Measurements from ENCODE around the gene WFDC13.
"Not testable (repeated sequence)": the region's sequence is repeated elsewhere in the genome, so short reads cannot be mapped to it uniquely, and the experiment has no call there.

WFDC13 gene, protein sequence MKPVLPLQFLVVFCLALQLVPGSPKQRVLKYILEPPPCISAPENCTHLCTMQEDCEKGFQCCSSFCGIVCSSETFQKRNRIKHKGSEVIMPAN

DNA sequence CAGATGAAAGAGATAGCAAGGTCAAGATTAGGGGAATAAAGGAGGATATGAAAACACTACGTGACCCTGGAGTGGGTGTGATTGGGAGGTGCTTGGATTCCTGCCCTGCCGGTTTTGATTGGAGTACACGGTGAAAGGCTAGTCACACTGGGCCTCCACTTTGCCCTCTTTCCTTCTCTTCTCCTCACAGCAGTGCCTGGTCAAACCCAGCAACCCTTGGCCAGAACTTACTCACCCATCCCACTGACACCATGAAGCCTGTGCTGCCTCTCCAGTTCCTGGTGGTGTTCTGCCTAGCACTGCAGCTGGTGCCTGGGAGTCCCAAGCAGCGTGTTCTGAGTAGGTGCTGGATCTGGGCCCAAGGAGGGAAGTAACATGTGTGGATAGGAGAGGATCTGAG lies at the start of gene WFDC13:
TSS of gene WFDC13 (plus strand) at position 166 of the 400 bp plus-strand sequence. CDS start at position 252, 86 bp downstream.
- DNase-seq: no peak

DNA sequence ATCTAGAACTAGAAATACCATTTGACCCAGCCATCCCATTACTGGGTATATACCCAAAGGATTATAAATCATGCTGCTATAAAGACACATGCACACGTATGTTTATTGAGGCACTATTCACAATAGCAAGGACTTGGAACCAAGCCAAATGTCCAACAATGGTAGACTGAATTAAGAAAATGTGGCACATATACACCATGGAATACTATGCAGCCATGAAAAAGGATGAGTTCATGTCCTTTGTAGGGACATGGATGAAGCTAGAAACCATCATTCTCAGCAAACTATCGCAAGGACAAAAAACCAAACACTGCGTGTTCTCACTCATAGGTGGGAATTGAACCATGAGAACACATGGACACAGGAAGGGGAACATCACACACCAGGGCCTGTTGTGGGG lies 44.8 kb upstream of the WFDC13 start:
- not testable (repeated sequence) for DNase-seq

DNA sequence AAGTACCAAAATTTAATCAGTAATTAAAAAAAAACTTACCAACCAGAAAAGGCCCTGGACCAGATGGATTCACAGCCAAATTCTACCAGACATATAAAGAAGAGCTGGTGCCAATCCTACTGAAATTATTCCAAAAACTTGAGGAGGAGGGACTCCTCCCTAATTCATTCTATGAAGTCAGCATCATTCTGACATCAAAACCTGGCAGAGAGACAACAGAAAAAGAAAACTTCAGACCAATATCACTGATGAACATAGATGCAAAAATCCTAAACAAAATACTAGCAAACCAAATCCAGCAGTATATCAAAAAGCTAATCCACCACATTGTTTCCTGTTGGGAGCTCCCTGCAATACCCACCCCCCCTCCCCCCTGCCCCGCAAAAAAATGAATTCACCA lies 31.7 kb upstream of the WFDC13 start, which contains the start of gene WFDC11:
TSS of gene WFDC11 (minus strand) at position 101 of the 400 bp plus-strand sequence. CDS start 19,639 bp downstream, outside the sequence.
- DNase-seq: no peak

DNA sequence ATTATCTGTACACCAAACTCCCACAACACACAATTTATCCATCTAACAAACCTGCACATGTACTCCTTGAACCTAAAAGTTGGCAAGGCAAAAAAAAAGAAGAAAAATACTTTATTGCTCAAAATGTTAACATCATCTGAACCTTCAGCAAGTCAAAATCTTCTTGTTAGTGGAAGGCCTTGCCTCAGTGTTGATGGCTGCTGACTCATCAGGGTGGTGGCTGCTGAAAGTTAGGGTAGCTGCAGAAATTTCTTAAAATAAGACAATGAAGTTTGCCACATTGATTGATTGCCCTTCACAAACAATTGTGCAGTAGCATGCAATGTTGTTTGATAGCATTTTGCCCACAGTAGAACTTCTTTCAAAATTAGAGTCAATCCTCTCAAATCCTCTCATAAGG lies 29.1 kb upstream of the WFDC13 start:
- no peak for DNase-seq

DNA sequence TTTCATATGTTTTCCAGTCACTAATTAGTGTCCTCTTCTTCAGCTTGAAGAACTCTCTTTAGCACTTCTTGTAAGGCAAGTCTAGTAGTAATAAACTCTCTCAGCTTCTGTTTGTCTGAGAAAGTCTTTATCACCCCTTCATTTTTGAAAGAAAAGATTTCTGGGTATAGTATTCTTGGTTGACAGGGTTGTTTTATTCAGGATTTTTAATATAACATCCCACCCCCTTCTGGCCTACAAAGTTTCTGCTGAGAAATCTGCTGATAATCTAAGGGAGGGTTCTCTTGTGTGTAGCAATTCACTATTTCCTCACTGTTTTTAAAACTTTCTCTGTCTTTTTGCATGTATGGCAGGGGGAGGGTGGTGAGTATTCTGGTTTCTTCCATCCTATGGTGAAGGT lies 22.2 kb upstream of the WFDC13 start:
- no peak for DNase-seq

DNA sequence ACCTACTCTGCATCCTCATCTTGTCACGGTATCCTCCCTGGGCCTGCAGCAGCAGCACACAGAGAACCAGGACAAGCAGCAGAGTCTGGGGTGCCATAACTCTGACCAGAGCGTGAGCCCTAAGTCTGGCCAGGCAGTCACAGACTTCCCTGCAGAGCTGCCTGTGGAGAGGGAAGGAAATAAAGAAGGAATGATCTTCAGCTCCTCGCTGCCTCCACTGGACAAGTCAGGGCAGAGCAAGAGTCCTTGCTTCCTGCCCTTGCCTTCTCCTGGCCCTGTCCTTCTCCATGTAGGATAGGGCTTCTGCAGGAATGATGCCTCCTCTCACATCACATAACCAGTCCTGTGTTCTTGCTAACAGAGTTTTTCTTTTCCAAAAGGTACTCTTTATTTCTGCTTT lies 15.9 kb upstream of the WFDC13 start:
- peak; percentile 19 for DNase-seq

DNA sequence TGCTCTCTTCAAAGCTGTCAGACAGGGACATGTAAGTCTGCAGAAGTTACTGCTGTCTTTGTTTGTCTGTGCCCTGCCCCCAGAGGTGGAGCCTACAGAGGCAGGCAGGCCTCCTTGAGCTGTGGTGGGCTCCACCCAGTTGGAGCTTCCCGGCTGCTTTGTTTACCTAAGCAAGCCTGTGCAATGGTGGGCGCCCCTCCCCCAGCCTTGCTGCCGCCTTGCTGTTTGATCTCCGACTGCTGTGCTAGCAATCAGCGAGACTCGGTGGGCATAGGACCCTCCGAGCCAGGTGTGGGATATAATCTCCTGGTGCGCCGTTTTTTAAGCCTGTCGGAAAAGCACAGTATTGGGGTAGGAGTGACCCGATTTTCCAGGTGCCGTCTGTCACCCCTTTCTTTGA lies 8.5 kb upstream of the WFDC13 start:
- peak; percentile 2 for DNase-seq

DNA sequence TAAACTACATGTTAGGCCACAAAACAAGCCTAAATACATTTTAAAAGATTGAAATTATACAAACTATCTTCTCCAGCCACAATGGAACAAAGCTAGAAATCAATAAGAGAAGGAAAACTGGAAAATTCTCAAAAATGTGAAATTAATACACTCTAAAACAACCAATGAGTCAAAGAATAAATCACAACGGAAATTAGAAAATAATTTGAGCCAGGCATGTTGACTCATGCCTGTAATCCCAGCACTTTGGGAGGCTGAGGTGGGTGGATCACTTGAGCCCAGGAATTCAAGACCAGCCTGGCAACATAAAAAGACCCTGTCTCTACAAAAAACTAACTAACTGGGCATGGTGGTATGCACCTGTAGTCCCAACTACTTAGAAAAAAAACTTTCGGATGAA lies 6.3 kb upstream of the WFDC13 start:
- DNase-seq: no peak

DNA sequence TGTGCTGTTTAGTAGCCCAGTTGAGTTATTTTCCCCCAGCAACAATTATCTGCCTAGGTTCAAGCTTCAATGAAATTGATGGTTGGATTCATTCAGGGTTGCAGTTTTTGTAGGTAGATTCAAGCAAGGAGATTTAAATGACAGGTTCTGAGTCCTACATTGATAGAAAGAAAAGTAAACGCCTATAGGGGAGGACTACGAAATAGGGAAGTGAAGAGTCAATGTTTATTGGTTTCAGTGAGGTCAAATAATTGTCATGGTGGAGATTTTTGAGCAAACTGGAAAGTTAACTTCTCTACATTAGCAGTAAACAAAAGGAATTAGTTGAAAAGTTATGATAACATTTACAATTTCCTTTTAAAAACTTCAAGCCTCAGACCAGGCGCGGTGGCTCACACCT lies 734 bp upstream of the WFDC13 start:
- DNase-seq: no peak

DNA sequence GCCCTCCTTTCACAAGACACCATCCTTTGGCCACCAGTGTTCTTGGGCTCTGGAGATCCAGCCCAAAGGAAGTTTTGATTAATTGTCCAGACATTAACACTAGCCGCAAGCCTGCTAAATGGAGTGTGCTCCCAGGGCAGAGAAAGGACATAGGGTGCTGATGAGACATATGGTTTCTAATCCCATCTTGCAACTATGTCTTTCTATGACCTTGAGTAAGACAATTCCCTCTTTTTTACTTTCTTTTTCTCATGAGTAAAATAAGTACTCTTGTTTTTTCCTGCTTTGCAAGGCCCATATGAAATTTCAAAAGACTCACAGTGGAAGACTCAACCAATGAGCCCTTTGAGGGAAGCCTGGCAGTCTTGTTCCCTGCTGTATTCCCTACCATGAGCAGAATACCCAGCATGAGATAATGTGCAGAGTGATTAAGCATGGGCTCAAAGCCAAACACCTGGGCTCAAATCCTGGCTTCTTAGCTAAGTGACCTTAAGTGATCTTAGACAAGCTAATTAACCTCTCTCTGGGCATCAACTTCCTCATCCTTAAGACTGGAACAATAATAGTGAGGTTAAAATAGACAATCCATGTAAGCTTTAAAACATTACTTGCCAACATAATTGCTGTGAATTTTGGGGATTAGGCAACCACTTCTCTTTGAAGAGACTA lies 3.3 kb downstream of the WFDC13 start, which contains the start of gene WFDC10B:
TSS of gene WFDC10B (minus strand) at position 51 of the 669 bp plus-strand sequence. CDS start 19,027 bp downstream, outside the sequence.
- peak; percentile 86 for DNase-seq

DNA sequence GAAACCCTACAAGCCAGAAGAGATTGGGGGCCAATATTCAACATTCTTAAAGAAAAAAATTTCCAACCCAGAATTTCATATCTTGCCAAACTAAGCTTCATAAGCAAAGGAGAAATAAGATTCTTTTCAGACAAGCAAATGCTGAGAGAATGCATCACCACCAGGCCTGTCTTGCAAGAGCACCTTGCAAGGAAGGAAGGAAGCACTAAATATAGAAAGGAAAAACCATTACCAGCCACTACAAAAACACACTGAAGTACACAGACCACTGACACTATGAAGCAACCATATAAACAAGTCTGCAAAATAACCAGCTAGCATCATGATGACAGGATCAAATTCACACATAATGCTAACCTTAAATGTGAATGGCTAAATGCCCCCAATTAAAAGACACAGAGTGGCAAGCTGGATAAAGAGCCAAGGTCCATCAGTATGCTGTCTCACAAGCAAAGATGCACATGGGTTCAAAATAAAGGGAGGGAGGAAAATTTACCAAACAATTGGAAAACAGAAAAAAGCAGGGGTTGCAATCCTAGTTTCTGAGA lies 14.4 kb downstream of the WFDC13 start:
- not testable (repeated sequence) for DNase-seq

DNA sequence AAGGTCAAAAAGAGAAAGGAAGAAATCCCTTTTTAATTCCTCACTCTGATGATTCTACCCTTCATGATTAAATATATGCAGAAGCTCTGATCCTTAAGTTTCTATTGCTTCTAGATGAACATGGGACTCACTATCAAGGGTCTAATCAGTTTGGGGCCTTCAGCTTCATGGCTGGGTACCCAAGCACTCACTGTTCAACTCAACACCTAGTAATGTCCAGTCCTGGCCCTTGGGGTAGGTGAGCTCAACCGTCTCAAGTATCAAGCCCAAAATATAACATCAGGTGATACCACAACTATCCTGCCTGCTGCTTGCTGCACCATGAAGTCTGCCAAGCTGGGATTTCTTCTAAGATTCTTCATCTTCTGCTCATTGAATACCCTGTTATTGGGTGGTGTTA lies 20.2 kb downstream of the WFDC13 start, which contains the start of gene SPINT4:
TSS of gene SPINT4 (plus strand) at position 301 of the 400 bp plus-strand sequence. CDS start at position 322, 21 bp downstream.
- DNase-seq: no peak

DNA sequence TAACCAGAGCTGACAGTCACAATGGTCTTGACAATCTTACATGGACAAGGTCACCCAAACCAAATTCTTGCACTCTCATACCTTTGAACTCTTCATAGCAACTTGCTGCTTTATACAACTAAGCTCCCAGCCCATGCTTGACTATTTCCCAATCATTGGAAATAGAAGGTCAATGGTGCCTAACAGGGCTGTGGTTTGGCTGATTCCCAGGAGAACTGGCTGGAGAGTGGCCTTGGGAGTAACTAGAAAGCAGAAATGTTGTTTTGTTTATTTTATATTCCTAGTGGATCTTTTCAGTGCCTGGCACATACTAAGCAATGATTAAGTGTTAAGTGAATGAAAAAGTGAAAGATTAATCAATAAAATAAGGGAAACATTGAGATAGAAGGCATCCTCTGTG lies 23.3 kb downstream of the WFDC13 start:
- DNase-seq: no peak

DNA sequence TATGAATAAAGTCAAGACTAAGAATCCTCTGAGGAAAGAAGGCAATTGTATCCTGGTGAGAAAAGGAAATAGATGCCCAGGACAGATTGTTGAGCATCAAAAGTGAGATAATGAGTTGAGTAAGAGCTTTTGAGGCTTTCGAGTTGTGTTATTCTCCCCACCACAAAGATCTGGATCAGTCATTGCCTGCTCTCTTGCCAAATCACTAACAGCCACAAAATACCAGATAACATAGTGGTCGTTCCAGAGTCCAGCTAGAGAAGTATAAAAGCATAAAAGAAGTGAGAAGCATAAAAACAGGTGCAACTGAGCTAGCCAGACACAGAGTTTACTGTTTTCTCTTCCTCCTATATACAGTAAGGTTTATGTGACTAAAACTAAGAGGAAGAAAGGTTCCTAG lies 25.2 kb downstream of the WFDC13 start:
- DNase-seq: no peak

DNA sequence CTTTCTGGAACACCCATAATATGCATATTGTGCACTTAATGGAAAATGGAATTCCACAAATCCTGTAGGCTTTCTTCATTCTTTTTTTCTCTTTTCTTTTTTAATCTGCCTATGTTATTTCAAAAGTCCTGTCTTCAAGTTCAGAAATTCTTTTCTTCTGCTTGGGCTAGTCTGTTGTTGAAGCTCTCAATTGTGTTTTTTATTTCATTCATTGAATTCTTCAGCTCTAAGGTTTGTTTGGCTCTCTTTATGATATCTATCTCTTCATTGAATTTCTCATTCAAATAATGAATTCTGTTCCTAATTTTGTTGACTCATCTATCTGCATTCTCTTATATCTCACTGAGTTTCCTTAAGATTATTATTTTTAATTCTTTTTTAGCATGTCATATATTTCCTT lies 30.4 kb downstream of the WFDC13 start:
- DNase-seq: no peak

DNA sequence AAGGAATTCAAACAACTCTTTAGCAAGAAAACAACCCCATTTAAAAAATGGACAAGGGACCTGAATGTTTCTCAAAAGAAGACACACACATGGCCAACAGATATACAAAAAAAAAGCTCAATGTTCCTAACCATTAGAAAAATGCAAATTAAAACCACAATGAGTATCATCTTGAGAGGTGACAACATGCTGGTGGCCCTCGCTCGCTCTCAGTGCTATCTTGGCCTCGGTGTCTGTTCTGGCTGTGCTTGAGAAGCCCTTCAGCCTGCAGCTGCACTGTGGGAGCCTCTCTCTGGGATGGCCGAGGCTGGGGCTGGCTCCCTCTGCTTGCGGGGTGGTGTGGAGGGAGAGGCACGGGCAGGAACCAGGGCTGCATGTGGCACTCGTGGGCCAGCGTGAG lies 33.7 kb downstream of the WFDC13 start:
- no peak for DNase-seq

DNA sequence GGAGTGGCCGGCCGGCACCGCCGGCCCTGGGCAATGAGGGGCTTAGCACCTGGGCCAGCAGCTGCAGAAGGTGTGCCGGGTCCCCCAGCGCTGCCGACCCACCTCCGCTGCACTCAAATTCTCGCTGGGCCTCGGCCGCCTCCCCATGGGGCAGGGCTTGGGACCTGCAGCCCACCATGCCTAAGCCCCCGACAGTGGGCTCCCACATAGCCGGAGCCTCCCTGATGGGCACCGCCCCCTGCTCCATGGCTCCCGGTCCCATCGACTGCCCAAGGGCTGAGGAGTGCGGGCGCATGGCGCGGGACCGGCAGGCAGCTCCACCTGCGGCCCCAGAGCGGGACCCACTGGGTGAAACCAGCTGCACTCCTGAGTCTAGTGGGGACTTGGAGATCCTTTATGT lies 34.1 kb downstream of the WFDC13 start:
- DNase-seq: no peak

DNA sequence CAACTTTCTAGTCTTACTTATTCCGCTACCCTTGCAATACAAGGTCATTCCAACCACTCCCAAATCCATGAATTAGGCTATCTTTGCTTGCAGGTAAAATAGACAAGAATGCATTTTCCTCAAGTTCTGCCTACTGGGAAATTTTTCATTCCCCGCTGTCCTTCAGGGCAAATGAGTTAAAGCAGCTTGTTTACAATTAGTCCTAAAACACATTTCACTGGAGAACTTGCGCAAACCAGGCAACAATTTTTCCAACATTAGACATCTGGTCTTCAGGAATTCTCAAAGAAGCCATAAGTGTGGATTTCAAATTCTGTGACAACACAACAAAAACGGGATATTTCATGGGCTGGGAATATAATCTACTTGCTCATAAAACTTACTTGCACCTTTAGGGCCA lies 40.8 kb downstream of the WFDC13 start:
- DNase-seq: no peak

DNA sequence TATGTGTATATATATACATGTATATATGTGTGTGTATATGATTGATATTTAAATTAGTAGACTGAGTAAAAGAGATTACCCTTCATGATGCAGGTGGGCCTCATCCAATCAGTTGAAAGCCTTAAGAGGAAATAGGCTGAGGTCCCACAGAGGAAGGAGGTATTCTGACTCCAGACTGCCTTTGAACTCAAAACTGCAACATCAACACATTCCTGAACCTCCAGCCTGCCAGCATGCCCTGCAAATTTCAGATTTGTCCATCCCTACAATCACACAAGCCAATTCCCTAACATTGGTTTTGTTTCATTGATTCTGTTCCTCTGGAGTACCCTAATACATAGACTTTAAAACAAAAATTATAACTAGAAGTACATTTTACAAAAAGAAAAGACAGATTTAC lies 43.2 kb downstream of the WFDC13 start:
- DNase-seq: no peak

DNA sequence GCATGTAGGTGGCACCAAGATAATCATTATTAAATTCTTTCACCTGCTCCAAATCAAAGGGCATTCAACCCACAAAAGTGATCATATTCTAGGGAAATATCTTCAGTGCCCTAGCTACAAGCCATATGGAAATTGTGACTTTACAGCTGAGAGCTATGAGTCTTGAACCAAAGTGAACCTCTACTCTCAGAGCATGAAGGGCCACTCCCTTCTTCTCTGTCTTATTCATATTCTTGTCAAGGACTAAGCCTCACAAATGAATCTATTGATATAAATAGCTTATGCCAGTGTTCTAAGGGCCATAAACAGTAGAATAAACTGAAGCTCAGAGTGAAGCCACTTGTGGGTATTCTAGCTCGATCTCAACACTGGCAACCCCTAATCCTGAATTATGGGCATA lies 49.9 kb downstream of the WFDC13 start:
- DNase-seq: no peak

DNA sequence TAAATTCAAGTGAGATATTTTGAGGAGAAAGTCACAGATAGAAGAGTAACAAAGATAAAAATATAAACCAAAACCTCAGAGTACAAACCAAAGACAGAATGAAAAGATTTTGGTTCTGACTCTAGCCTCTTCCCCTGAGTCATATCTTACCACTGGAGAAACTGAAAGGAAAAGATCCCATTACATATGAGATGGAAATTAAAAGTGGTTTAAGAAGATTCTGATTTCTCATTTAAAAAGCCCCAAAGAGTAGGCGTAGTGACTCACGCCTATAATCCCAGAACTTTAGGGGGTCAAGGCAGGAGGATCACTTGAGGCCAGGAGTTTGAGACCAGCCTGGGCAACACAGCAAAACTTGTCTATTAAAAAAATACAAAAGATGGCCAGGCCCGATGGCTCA lies 50.9 kb downstream of the WFDC13 start:
- DNase-seq: no peak

DNA sequence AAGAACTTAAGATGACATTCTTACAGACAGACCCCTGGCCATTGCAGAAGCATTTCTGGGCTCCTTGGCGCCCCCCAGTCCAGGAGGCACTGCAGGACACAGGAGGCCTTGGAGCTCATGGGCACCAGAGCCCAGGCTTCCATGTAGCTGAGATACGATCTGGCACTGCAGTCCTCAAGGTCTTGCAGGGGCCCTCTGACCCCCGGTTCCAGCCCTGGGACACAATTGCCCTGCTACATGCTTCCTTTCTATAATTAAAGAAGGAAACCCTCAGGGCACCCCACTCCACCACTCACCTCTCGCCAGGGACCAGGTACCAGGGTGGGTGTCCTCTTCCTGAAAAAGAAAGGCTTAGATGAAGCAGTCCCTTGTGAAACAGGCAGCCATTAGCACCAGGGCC lies 56.3 kb downstream of the WFDC13 start:
- no peak for DNase-seq
